ENCODE results near the gene MCHR1. TPM values are rescaled to one million over a fixed set of nuclear protein-coding genes. Genes with fewer than 3 reads are reported as not detected.

The MCHR1 gene
- total RNA-seq, 1 experiment from 2014 or later = not detected

DNA sequence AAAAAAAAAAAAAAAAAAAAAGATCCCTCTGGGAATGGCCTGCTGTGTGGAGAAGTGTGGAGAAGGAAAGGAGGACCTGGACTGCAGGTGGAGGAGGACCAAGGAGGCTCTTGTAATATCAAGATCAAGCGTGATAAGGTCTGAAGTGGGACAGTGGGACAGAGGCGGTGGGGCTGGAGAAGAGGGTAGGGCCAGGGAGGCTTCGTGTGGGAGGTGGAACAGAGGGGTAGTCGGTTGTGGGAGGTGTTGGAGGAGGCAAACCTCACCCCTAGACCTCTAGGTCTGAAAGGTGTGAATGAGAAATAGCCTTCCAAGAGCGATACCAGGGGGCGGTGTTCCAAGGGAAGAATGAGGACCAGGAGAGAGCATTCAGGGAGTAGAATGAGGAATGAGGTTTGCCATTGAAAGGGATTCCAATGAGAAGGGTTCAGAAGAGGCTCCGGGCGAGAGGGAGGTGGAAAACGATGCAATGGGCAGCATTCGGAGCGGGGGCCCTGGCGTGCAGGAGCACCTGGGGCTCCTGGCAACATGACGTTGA, 44.2 kb downstream of the MCHR1 start:
- no peak for DNase-seq (ENCODE audit: low read depth, low spot score)
- Histone ChIP-seq H4K20me1 (ENCODE audit: insufficient read depth) (no peaks in the 10 kb centered on the region), H3K79me2 (ENCODE audit: insufficient read depth, low read length) (no peaks in the 10 kb centered on the region), H3K4me3 (replicated peaks in 1 of 2; ENCODE audit: low read depth in 1 of 2, low read length in 2 of 2) (no peak overlapping the region), H3K9me3 (ENCODE audit: control insufficient read depth in 1 of 2, insufficient read depth in 1 of 2, low read depth in 1 of 2, low read length in 2 of 2) (no peaks in the 10 kb centered on the region), H3K9me2 (ENCODE audit: insufficient read depth) (no peaks in the 10 kb centered on the region), H3K27ac (ENCODE audit: low read depth, low read length) (no peak overlapping the region), H3K27me3 (ENCODE audit: insufficient read depth, low read length) (no peaks in the 10 kb centered on the region), H3K36me3 (ENCODE audit: control insufficient read depth in 1 of 2, insufficient read depth in 2 of 2, low read length in 2 of 2) (no peaks in the 10 kb centered on the region), H2AFZ (ENCODE audit: low read depth, low read length, poor library complexity, severe bottlenecking) (no peak overlapping the region), H3K9ac (ENCODE audit: low read length) (no peak overlapping the region), H3K4me1 (ENCODE audit: control insufficient read depth in 1 of 2, insufficient read depth in 2 of 2, low read length in 2 of 2) (peaks cover 0 to 14% of the 10 kb centered on the region in 2 experiments; a peak in 3 of 4 replicates), H3K4me2 (ENCODE audit: low read length) (no peak overlapping the region)
- intact Hi-C loops (cut with micrococcal nuclease) = no loop called here
- TF ChIP-seq SRF (IDR thresholded peaks at IDR 0.05; ENCODE audit: low read depth) (no peak), EGR1 (IDR thresholded peaks at IDR 0.05; ENCODE audit: low read depth) (no peak), ATF3 (IDR thresholded peaks at IDR 0.05) (no peak), JUND (IDR thresholded peaks at IDR 0.05) (no peak), SIN3A (IDR thresholded peaks at IDR 0.05; ENCODE audit: low read depth) (no peak), TCF7L2 (IDR thresholded peaks at IDR 0.05; ENCODE audit: borderline replicate concordance, extremely low read depth, insufficient read depth, insufficient read length) (no peak), POLR2AphosphoS5 (IDR thresholded peaks at IDR 0.05; ENCODE audit: low read depth, low read length) (no peak), ZNF274 (IDR thresholded peaks at IDR 0.05; ENCODE audit: low read depth, low read length) (no peak), EZH2phosphoT487 (IDR thresholded peaks at IDR 0.05; ENCODE audit: borderline replicate concordance) (no peak), POLR2A (IDR thresholded peaks at IDR 0.05; ENCODE audit: borderline replicate concordance, extremely low read depth, insufficient read depth, insufficient read length) (no peak), YY1 (IDR thresholded peaks at IDR 0.05; ENCODE audit: extremely low read depth, insufficient replicate concordance, low read depth, low read length) (no peak)
- BruUV-seq (replicated peaks) = no TSS peak
- ChIA-PET CTCF (no interaction called here), POLR2A (no interaction called here), RAD21 (ENCODE audit: low non-redundant PET in 1 of 2, low total read pairs in 2 of 2, uncharacterized antibody in 2 of 2, unreplicated experiment in 2 of 2) (no interaction called here)
- ATAC-seq = no peak

DNA sequence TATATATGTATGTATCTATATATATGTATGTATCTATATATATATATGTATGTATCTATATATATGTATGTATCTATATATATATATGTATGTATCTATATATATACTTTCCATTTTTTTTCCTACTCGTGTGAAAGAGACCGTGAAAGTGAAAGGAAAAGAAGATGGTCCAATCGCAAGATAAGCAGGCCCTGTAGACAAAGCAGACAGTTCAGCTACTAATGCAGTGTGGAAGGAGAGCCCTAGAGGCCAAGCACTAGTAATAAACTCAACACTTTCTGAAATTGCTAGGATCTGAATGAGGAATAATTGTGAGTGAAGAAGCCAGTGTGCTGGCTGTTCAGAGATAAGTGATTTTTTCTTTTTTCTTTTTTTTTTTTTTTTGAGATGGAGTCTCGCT, 47.2 kb downstream of the MCHR1 start:
- H3K4me2 ChIP-seq (ENCODE audit: low read length) = no peak overlapping the region
- POLR2A ChIA-PET = no interaction called here
- no peak for ATAC-seq
- TF ChIP-seq MAX (IDR thresholded peaks at IDR 0.05) (no peak), ZNF274 (IDR thresholded peaks at IDR 0.05; ENCODE audit: low read depth, low read length) (no peak), POLR2AphosphoS5 (IDR thresholded peaks at IDR 0.05; ENCODE audit: low read depth, low read length) (no peak), JUND (IDR thresholded peaks at IDR 0.05) (no peak), SRF (IDR thresholded peaks at IDR 0.05; ENCODE audit: low read depth) (no peak), TCF7L2 (IDR thresholded peaks at IDR 0.05; ENCODE audit: borderline replicate concordance, extremely low read depth, insufficient read depth, insufficient read length) (no peak), EZH2phosphoT487 (IDR thresholded peaks at IDR 0.05; ENCODE audit: borderline replicate concordance) (no peak), ELF1 (IDR thresholded peaks at IDR 0.05; ENCODE audit: borderline replicate concordance, low read depth) (no peak), ZFX (IDR thresholded peaks at IDR 0.05) (no peak), EGR1 (IDR thresholded peaks at IDR 0.05; ENCODE audit: low read depth) (no peak), POLR2A (IDR thresholded peaks at IDR 0.05; ENCODE audit: borderline replicate concordance, extremely low read depth, insufficient read depth, insufficient read length) (no peak), CBX3 (IDR thresholded peaks at IDR 0.05; ENCODE audit: low read depth) (no peak)
- TF ChIP-seq, protein P1, sequence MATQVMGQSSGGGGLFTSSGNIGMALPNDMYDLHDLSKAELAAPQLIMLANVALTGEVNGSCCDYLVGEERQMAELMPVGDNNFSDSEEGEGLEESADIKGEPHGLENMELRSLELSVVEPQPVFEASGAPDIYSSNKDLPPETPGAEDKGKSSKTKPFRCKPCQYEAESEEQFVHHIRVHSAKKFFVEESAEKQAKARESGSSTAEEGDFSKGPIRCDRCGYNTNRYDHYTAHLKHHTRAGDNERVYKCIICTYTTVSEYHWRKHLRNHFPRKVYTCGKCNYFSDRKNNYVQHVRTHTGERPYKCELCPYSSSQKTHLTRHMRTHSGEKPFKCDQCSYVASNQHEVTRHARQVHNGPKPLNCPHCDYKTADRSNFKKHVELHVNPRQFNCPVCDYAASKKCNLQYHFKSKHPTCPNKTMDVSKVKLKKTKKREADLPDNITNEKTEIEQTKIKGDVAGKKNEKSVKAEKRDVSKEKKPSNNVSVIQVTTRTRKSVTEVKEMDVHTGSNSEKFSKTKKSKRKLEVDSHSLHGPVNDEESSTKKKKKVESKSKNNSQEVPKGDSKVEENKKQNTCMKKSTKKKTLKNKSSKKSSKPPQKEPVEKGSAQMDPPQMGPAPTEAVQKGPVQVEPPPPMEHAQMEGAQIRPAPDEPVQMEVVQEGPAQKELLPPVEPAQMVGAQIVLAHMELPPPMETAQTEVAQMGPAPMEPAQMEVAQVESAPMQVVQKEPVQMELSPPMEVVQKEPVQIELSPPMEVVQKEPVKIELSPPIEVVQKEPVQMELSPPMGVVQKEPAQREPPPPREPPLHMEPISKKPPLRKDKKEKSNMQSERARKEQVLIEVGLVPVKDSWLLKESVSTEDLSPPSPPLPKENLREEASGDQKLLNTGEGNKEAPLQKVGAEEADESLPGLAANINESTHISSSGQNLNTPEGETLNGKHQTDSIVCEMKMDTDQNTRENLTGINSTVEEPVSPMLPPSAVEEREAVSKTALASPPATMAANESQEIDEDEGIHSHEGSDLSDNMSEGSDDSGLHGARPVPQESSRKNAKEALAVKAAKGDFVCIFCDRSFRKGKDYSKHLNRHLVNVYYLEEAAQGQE (IDR thresholded peaks at IDR 0.05; ENCODE audit: low read depth) = no peak

More for the DNA sequence above, 47.2 kb downstream of the MCHR1 start:
- Histone ChIP-seq H3K27ac (ENCODE audit: low read depth, low read length) (no peak overlapping the region), H3K9me2 (ENCODE audit: insufficient read depth) (no peaks in the 10 kb centered on the region), H2AFZ (ENCODE audit: low read depth, low read length, poor library complexity, severe bottlenecking) (no peak overlapping the region), H3K9ac (ENCODE audit: low read length) (no peak overlapping the region), H3K9me3 (ENCODE audit: control insufficient read depth in 1 of 2, insufficient read depth in 1 of 2, low read depth in 1 of 2, low read length in 2 of 2) (no peaks in the 10 kb centered on the region), H3K27me3 (ENCODE audit: insufficient read depth, low read length) (no peaks in the 10 kb centered on the region), H3K36me3 (ENCODE audit: control insufficient read depth in 1 of 2, insufficient read depth in 2 of 2, low read length in 2 of 2) (no peaks in the 10 kb centered on the region), H3K4me3 (replicated peaks in 1 of 2; ENCODE audit: low read depth in 1 of 2, low read length in 2 of 2) (no peak overlapping the region), H4K20me1 (ENCODE audit: insufficient read depth) (no peaks in the 10 kb centered on the region), H3K4me1 (ENCODE audit: control insufficient read depth in 1 of 2, insufficient read depth in 2 of 2, low read length in 2 of 2) (peaks cover 2 to 8% of the 10 kb centered on the region in 2 experiments; a peak in 3 of 4 replicates), H3K79me2 (ENCODE audit: insufficient read depth, low read length) (no peaks in the 10 kb centered on the region)
- CTCF ChIA-PET = no interaction called here
- BruUV-seq (replicated peaks) = no TSS peak
- RAD21 ChIA-PET (ENCODE audit: low non-redundant PET in 1 of 2, low total read pairs in 2 of 2, uncharacterized antibody in 2 of 2, unreplicated experiment in 2 of 2) = no interaction called here
- DNase-seq (ENCODE audit: low read depth, low spot score) = no peak
- intact Hi-C loops (cut with micrococcal nuclease) = no loop called here
